ENCODE results near the gene DUT. TPM values are rescaled to one million over a fixed set of nuclear protein-coding genes. Genes with fewer than 3 reads are reported as not detected.

Gene DUT
- total and polyA plus RNA-seq, 9 of the 15 experiments (the other 6 are each of a cell fraction or from before 2014, with no cell fraction given) = 13.9 to 235 (median 94.9) TPM

GRCh38 chr15:48330855-48331795 is at the start of gene DUT (continued):
- no peak for TF ChIP-seq BCLAF1 (IDR thresholded peaks at IDR 0.05; ENCODE audit: borderline replicate concordance in 1 of 2, control insufficient read depth in 1 of 2, low read depth in 2 of 2, low read length in 1 of 2)
- no peak for TF ChIP-seq HLTF (IDR thresholded peaks at IDR 0.05)
- TF ChIP-seq ZNF239 (CRISPR knock-in tag; IDR thresholded peaks at IDR 0.05) = no peak
- no peak for TF ChIP-seq GATAD2B (IDR thresholded peaks at IDR 0.05; ENCODE audit: borderline replicate concordance)
- no peak for TF ChIP-seq KDM1A (IDR thresholded peaks at IDR 0.05)
- no peak for TF ChIP-seq JUN (IDR thresholded peaks at IDR 0.05; ENCODE audit: borderline replicate concordance, low read depth, low read length)
- no peak for TF ChIP-seq JUN (CRISPR knock-in tag; IDR thresholded peaks at IDR 0.05; ENCODE audit: borderline replicate concordance)
- TF ChIP-seq CBX1 (IDR thresholded peaks at IDR 0.05; ENCODE audit: low read depth) = peak; percentile 62; the same call in 1 of the 2 replicates
- no peak for TF ChIP-seq PATZ1 (CRISPR knock-in tag; IDR thresholded peaks at IDR 0.05; ENCODE audit: borderline replicate concordance)
- TF ChIP-seq, protein P1, sequence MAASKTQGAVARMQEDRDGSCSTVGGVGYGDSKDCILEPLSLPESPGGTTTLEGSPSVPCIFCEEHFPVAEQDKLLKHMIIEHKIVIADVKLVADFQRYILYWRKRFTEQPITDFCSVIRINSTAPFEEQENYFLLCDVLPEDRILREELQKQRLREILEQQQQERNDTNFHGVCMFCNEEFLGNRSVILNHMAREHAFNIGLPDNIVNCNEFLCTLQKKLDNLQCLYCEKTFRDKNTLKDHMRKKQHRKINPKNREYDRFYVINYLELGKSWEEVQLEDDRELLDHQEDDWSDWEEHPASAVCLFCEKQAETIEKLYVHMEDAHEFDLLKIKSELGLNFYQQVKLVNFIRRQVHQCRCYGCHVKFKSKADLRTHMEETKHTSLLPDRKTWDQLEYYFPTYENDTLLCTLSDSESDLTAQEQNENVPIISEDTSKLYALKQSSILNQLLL (CRISPR knock-in tag; IDR thresholded peaks at IDR 0.05; ENCODE audit: borderline replicate concordance) = no peak
- no peak for TF ChIP-seq MYBL2 (IDR thresholded peaks at IDR 0.05; ENCODE audit: low read depth)
- TF ChIP-seq MYBL2 (CRISPR knock-in tag; IDR thresholded peaks at IDR 0.05; ENCODE audit: borderline replicate concordance) = no peak
- peak in 1 of 2 experiments; percentile 91; a peak in 2 of 4 replicates for TF ChIP-seq HDAC1 (IDR thresholded peaks at IDR 0.05)
- TF ChIP-seq, protein P2, sequence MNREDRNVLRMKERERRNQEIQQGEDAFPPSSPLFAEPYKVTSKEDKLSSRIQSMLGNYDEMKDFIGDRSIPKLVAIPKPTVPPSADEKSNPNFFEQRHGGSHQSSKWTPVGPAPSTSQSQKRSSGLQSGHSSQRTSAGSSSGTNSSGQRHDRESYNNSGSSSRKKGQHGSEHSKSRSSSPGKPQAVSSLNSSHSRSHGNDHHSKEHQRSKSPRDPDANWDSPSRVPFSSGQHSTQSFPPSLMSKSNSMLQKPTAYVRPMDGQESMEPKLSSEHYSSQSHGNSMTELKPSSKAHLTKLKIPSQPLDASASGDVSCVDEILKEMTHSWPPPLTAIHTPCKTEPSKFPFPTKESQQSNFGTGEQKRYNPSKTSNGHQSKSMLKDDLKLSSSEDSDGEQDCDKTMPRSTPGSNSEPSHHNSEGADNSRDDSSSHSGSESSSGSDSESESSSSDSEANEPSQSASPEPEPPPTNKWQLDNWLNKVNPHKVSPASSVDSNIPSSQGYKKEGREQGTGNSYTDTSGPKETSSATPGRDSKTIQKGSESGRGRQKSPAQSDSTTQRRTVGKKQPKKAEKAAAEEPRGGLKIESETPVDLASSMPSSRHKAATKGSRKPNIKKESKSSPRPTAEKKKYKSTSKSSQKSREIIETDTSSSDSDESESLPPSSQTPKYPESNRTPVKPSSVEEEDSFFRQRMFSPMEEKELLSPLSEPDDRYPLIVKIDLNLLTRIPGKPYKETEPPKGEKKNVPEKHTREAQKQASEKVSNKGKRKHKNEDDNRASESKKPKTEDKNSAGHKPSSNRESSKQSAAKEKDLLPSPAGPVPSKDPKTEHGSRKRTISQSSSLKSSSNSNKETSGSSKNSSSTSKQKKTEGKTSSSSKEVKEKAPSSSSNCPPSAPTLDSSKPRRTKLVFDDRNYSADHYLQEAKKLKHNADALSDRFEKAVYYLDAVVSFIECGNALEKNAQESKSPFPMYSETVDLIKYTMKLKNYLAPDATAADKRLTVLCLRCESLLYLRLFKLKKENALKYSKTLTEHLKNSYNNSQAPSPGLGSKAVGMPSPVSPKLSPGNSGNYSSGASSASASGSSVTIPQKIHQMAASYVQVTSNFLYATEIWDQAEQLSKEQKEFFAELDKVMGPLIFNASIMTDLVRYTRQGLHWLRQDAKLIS (CRISPR knock-in tag; IDR thresholded peaks at IDR 0.05) = 0 out of 2 replicates have a peak, but pooled peaks have one; percentile 52
- TF ChIP-seq ZNF561 (CRISPR knock-in tag; conservative IDR thresholded peaks at IDR 0.05) = no peak
- TF ChIP-seq MEIS2 (IDR thresholded peaks at IDR 0.05; ENCODE audit: partially characterized antibody) = no peak

Data from K562 (cell line).